WERI-Rb-1 (cell line): Measurements from ENCODE around the gene COMMD1.

ENCODE experiments used
- DNase-seq: peaks from one replicate; pipeline ENCODE4 v3.0.0-alpha.2; 2020
- H3K27ac ChIP-seq: fragments of 250-450 bp; sonication (Bioruptor Pico); 2 replicates; pipeline ENCODE4 v1.5.1; 2020; ENCODE audit warnings: mild to moderate bottlenecking, moderate library complexity
- H3K27me3 ChIP-seq: fragments of 250-450 bp; sonication (Bioruptor Pico); 2 replicates; pipeline ENCODE4 v1.5.1; 2021; ENCODE audit warnings: mild to moderate bottlenecking, low read depth, moderate library complexity; ENCODE audit not compliant: insufficient read depth, severe bottlenecking
- H3K36me3 ChIP-seq: fragments of 250-450 bp; sonication (Bioruptor Pico); 2 replicates; pipeline ENCODE4 v1.5.1; 2020; ENCODE audit warnings: mild to moderate bottlenecking, moderate library complexity
- H3K4me3 ChIP-seq: 2 replicates; pipeline ENCODE4 v1.5.1; 2011; ENCODE audit warnings: low read depth, mild to moderate bottlenecking, control low read depth, low read length
- H3K9me3 ChIP-seq: fragments of 250-450 bp; sonication (Bioruptor Pico); 2 replicates; pipeline ENCODE4 v1.5.1; 2021; ENCODE audit warnings: mild to moderate bottlenecking, moderate library complexity; ENCODE audit not compliant: severe bottlenecking
- TF ChIP-seq, protein P1 (sequence below): IDR thresholded peaks from 2 replicates; pipeline ENCODE4 v1.5.1; 2011; ENCODE audit warnings: low read depth, mild to moderate bottlenecking, control low read depth, inconsistent platforms, low read length

Gene COMMD1

DNA sequence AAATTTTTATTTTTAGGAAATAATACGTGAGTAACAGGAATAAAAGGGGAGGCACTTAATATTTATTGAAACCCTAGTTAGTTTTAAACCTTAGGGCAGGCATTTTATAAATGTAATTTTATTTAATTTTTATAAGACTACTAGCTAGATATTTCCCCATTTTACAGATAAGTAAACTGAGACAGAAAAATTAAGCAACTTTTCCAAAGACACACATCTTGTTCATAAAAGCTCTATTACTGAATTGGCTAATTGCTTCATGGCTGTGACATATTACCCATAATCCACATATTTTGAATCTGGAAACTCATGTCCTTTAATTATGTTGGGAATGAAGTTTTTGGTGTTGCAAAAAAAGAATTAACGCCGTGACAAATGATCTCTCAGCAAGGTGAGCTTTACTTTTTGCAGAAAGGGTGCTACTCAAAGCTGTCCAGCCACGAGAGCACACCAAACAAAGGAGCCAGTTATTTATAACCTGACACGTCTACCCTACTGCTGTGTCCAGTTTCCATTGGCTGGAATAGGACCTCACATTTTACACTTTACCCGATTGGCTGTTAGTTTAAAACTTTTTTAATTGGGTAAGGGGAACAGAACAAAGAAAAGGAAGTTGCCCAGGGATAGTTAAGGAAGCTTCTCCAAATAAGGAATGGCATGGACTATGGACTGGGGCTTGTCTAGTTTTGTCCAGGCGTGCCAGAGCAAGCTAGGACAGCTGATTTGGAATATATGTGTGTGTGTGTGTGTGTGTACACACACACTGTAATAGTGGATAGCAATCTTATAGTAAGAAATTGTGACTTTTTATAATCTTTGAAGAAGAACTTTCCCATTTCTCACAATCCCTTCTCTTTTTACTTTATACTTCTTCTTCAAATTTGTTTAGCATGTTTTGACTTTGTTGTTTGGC, 54.2 kb downstream of the COMMD1 start:
- H3K36me3 ChIP-seq: no peaks in the 10 kb centered on the region
- H3K4me3 ChIP-seq: no peak overlapping the region
- H3K27me3 ChIP-seq: no peaks in the 10 kb centered on the region
- no peaks in the 10 kb centered on the region for H3K9me3 ChIP-seq
- H3K27ac ChIP-seq: no peak overlapping the region
- TF ChIP-seq, protein P1, sequence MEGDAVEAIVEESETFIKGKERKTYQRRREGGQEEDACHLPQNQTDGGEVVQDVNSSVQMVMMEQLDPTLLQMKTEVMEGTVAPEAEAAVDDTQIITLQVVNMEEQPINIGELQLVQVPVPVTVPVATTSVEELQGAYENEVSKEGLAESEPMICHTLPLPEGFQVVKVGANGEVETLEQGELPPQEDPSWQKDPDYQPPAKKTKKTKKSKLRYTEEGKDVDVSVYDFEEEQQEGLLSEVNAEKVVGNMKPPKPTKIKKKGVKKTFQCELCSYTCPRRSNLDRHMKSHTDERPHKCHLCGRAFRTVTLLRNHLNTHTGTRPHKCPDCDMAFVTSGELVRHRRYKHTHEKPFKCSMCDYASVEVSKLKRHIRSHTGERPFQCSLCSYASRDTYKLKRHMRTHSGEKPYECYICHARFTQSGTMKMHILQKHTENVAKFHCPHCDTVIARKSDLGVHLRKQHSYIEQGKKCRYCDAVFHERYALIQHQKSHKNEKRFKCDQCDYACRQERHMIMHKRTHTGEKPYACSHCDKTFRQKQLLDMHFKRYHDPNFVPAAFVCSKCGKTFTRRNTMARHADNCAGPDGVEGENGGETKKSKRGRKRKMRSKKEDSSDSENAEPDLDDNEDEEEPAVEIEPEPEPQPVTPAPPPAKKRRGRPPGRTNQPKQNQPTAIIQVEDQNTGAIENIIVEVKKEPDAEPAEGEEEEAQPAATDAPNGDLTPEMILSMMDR: no peak
- DNase-seq: no peak

DNA sequence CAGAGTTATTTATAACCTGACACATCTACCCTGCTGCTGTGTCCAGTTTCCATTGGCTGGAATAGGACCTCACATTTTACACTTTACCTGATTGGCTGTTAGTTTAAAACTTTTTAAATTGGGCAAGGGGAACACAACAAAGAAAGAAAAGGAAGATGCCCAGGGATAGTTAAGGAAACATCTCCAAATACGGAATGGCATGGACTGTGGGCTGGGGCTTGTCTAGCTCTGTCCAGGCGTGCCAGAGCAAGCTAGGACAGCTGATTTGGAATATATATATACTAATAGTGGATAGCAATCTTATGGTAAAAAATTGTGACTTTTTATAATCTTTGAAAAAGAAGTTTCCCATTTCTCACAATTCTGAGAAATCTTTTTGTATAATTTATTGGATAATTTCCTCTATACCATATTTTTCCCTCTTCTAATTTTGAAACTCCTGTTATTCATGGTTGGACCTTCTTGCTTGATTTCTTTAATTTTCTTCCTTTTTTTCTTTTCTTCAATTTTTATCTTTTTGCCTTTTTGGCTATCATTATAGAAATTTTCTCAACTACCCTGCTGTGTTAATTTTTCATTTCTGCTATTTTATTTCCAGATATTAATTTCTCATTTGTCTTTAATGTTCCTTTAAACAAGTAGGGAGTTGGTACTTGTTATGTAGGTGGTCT, 55.9 kb downstream of the COMMD1 start:
- no peaks in the 10 kb centered on the region for H3K9me3 ChIP-seq
- DNase-seq: no peak
- no peak overlapping the region for H3K27ac ChIP-seq
- H3K36me3 ChIP-seq: no peaks in the 10 kb centered on the region
- no peaks in the 10 kb centered on the region for H3K27me3 ChIP-seq
- TF ChIP-seq, protein P1: no peak
- no peak overlapping the region for H3K4me3 ChIP-seq

DNA sequence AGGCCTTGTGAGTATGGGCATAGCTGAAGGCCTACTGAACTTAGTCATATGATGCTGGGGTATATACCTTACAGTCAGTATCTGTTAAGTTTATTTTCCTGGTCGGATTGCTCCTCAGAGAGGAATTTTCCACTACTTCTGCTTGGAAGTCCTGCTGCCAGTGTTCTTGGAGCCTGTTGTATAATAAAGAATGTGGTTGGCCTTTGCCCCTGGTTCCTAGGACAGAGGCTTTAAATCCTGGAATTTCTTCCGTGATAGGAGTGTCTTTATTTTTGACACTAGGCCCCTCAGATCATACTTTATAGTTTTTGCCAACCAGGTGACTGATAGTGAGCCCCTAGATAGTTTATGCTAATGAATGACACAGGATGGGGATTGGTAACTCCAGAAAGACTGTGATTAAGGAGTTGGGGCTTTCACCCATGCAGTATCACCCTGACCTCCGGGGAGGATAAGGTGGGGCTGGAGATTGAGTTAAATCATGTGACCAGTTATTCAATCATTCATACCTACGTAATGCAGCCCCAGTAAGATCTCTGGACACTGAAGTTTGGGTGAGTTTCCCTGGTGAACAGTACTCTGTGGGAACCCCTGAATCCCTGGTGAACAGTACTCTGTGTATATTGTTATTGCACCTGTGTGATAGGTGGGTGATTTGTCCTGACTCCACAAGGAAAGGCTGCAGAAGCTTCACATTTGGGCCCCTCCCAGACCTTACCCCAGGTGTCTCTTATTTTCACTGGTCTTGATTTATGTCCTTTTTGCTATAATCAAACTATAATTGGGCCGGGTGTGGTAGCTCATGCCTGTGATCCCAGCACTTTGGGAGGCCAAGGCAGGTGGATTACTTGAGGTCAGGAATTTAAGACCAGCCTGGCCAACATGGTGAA, 56.9 kb downstream of the COMMD1 start:
- Histone ChIP-seq H3K27me3 (no peaks in the 10 kb centered on the region), H3K27ac (no peak overlapping the region), H3K4me3 (no peak overlapping the region), H3K9me3 (no peaks in the 10 kb centered on the region), H3K36me3 (no peaks in the 10 kb centered on the region)
- TF ChIP-seq, protein P1: no peak
- no peak for DNase-seq

DNA sequence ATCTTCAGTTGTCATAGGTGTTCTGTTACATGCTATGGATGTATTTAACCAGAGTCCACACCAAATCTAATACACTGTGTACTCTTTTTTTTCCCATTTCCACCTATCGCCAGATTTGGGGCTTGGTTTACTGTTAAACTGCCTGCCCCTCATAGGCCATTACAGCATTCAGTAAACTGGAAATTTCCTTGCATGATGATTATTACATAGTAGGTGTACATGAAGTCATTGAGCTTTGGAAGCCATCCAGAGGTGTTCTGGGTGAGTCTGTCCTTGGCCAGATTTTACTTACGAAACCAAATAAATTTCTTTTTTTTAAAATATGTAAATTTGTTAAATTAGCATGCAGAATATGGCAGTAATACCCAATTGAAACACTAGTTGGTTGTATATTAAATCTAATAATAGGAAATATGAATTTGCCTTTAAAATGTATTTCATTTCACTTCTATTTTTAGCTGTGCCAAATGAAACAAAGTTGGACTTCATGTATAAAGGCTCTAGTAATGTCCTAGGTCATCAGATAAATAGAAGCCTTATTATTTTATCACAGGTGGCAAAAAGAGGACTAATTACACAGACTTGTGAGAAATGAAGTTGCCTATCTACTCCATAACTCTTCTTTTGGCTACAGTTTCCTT, 60.7 kb downstream of the COMMD1 start:
- no peak overlapping the region for H3K4me3 ChIP-seq
- H3K27me3 ChIP-seq: no peaks in the 10 kb centered on the region
- TF ChIP-seq, protein P1: no peak
- H3K27ac ChIP-seq: no peak overlapping the region
- DNase-seq: no peak
- H3K36me3 ChIP-seq: no peaks in the 10 kb centered on the region
- H3K9me3 ChIP-seq: no peaks in the 10 kb centered on the region

DNA sequence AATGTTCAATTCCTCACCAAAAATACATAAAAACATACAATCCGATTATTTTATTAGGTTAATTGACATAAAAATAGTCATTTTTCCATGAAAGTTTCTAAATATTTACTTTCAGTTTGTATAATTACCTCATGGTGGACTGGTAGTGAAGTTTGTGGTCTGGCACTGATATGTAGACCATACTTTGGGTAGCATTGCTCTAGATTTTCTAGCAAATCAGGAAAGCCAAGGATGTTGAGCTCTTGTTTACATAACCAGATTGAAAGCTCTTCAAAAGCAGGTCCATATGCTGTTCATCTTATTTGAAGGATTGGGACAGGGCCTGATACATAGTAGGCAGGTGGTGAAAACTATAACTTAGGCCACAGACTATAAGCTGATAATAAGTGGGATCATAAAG, 61.8 kb downstream of the COMMD1 start:
- TF ChIP-seq, protein P1: no peak
- H3K27ac ChIP-seq: no peak overlapping the region
- no peak overlapping the region for H3K4me3 ChIP-seq
- no peak for DNase-seq
- no peaks in the 10 kb centered on the region for H3K9me3 ChIP-seq
- no peaks in the 10 kb centered on the region for H3K27me3 ChIP-seq
- H3K36me3 ChIP-seq: no peaks in the 10 kb centered on the region
